OCI-LY3 (cell line): ENCODE results near the gene GDPGP1.

Source experiments
- H2AFZ ChIP-seq: fragments of 200-600, 300-600 bp; shearing (Covaris generic); 2 replicates; pipeline ENCODE4 v1.6.0; 2014; ENCODE audit warnings: antibody characterized with exemption, low read depth, low read length
- H3K27ac ChIP-seq: fragments of 200-600, 300-600 bp; sonication (generic); 2 replicates; pipeline ENCODE4 v1.5.1; 2014; ENCODE audit warnings: mild to moderate bottlenecking, low read length, moderate library complexity, mixed read lengths
- H3K27me3 ChIP-seq: fragments of 200-600, 300-600 bp; sonication (generic); 2 replicates; pipeline ENCODE4 v1.6.1; 2014; ENCODE audit warnings: low read depth, low read length, mixed read lengths
- H3K36me3 ChIP-seq: fragments of 200-600, 300-600 bp; sonication (generic); replicated peaks from 2 replicates; pipeline ENCODE3; 2014; ENCODE audit warnings: low read depth, low read length, mixed read lengths
- H3K4me1 ChIP-seq: fragments of 300-600, 200-600 bp; sonication (generic); 2 replicates; pipeline ENCODE4 v1.6.1; 2014; ENCODE audit warnings: low read length, mixed read lengths
- H3K4me2 ChIP-seq: fragments of 200-600, 300-600 bp; sonication (generic); 2 replicates; pipeline ENCODE4 v1.6.1; 2014; ENCODE audit warnings: low read length, mixed read lengths
- H3K4me3 ChIP-seq: fragments of 300-600, 200-600 bp; sonication (generic); 2 replicates; pipeline ENCODE4 v1.5.1; 2014; ENCODE audit warnings: antibody characterized with exemption, mild to moderate bottlenecking, low read length, moderate library complexity
- H3K79me2 ChIP-seq: fragments of 300-600, 200-600 bp; shearing (Covaris generic); 2 replicates; pipeline ENCODE4 v1.6.1; 2014; ENCODE audit warnings: mild to moderate bottlenecking, low read length, mixed read lengths
- H3K9ac ChIP-seq: fragments of 300-600, 200-600 bp; shearing (Covaris generic); 2 replicates; pipeline ENCODE4 v1.6.0; 2014; ENCODE audit warnings: mild to moderate bottlenecking, low read length, moderate library complexity
- H3K9me3 ChIP-seq: fragments of 200-600, 300-600 bp; shearing (Covaris generic); 2 replicates; pipeline ENCODE4 v1.6.1; 2014; ENCODE audit warnings: low read length, mixed read lengths; ENCODE audit not compliant: insufficient read depth
- H4K20me1 ChIP-seq: fragments of 200-600, 300-600 bp; sonication (generic); 2 replicates; pipeline ENCODE4 v1.6.1; 2016; ENCODE audit warnings: low read length, mixed read lengths; ENCODE audit not compliant: insufficient read depth
- EZH2phosphoT487 ChIP-seq: fragments of 200-600 bp; shearing (Covaris generic); IDR thresholded peaks from 2 replicates; pipeline ENCODE4 v1.6.1; 2018; ENCODE audit warnings: antibody characterized with exemption, mixed run types, low read depth
- TF ChIP-seq, protein P1 (sequence below): fragments of 200-600, 300-600 bp; sonication (generic); IDR thresholded peaks from 2 replicates; pipeline ENCODE4 v1.5.1; 2014; ENCODE audit warnings: antibody characterized with exemption, low read length, low read depth

GDPGP1 gene

GRCh38 chr15:90222547-90222946, 11.5 kb upstream of the GDPGP1 start:
- no peaks in the 10 kb centered on the region for H3K79me2 ChIP-seq
- no peaks in the 10 kb centered on the region for H4K20me1 ChIP-seq
- H3K36me3 ChIP-seq = peaks cover 4% of the 10 kb centered on the region
- no peak overlapping the region for H2AFZ ChIP-seq
- H3K4me2 ChIP-seq = no peak overlapping the region
- no peak overlapping the region for H3K27ac ChIP-seq
- TF ChIP-seq, protein P1, sequence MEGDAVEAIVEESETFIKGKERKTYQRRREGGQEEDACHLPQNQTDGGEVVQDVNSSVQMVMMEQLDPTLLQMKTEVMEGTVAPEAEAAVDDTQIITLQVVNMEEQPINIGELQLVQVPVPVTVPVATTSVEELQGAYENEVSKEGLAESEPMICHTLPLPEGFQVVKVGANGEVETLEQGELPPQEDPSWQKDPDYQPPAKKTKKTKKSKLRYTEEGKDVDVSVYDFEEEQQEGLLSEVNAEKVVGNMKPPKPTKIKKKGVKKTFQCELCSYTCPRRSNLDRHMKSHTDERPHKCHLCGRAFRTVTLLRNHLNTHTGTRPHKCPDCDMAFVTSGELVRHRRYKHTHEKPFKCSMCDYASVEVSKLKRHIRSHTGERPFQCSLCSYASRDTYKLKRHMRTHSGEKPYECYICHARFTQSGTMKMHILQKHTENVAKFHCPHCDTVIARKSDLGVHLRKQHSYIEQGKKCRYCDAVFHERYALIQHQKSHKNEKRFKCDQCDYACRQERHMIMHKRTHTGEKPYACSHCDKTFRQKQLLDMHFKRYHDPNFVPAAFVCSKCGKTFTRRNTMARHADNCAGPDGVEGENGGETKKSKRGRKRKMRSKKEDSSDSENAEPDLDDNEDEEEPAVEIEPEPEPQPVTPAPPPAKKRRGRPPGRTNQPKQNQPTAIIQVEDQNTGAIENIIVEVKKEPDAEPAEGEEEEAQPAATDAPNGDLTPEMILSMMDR = no peak
- TF ChIP-seq EZH2phosphoT487 = no peak
- H3K9ac ChIP-seq = no peak overlapping the region
- no peaks in the 10 kb centered on the region for H3K4me1 ChIP-seq
- H3K9me3 ChIP-seq = no peaks in the 10 kb centered on the region
- no peak overlapping the region for H3K4me3 ChIP-seq
- no peaks in the 10 kb centered on the region for H3K27me3 ChIP-seq

DNA sequence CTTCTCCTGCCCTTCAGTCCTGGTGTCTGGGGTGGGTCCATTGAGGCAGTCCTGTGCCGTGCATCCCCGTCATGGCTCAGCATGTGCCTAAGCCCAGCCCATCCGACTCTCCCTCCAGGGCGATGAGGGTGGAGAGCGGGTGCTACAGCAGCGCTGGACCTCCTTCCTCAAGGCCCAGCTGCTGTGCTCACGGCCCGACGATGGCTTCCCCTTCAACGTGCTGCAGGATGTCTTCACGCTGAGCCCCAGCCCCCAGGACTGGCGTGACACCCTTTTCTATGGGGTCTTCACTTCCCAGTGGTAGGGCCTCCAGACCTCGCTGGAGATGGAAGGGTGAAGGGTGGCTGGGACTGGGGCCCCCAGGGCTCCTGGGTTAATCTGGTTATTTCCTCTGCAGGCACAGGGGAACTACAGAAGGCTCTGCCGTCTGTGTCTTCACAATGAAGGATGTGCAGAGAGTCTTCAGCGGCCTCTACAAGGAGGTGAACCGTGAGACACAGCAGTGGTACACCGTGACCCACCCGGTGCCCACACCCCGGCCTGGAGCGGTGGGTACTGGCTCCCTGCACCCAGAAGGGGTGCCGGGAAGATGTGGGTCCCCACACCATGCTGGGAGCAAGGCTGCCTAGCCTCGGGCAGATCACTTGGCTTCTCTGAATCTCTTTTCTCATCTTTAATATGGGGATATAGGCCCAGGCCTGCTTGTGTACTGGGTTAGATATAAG, 10.4 kb upstream of the GDPGP1 start:
- no peaks in the 10 kb centered on the region for H4K20me1 ChIP-seq
- peaks cover 9% of the 10 kb centered on the region for H3K36me3 ChIP-seq
- no peak overlapping the region for H3K9ac ChIP-seq

DNA sequence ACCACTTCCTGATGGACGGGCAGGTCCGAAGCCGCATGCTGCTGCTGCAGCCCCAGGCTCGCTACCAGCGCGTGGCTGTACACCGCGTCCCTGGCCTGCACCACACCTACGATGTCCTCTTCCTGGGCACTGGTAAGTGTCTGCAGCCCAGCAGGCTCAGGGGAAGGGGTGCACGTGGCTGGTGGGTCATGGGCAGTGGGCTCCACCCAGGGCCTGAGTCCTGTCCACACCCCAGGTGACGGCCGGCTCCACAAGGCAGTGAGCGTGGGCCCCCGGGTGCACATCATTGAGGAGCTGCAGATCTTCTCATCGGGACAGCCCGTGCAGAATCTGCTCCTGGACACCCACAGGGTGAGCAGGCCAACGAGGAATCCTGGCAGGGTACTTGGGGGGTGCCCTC, 9.0 kb upstream of the GDPGP1 start:
- Histone ChIP-seq H3K9me3 (no peaks in the 10 kb centered on the region), H3K36me3 (peaks cover 19% of the 10 kb centered on the region), H2AFZ (no peak overlapping the region), H4K20me1 (no peaks in the 10 kb centered on the region), H3K9ac (no peak overlapping the region), H3K4me1 (no peaks in the 10 kb centered on the region), H3K4me3 (no peak overlapping the region), H3K27me3 (no peaks in the 10 kb centered on the region), H3K79me2 (no peaks in the 10 kb centered on the region), H3K4me2 (no peak overlapping the region), H3K27ac (no peak overlapping the region)
- TF ChIP-seq, protein P1 = no peak
- TF ChIP-seq EZH2phosphoT487 = no peak

More for the DNA sequence above, 10.4 kb upstream of the GDPGP1 start:
- H3K9me3 ChIP-seq = no peaks in the 10 kb centered on the region
- no peak overlapping the region for H3K4me3 ChIP-seq
- no peak overlapping the region for H3K27ac ChIP-seq
- no peaks in the 10 kb centered on the region for H3K79me2 ChIP-seq
- TF ChIP-seq EZH2phosphoT487 = no peak
- TF ChIP-seq, protein P1 = no peak
- no peak overlapping the region for H3K4me2 ChIP-seq
- H3K4me1 ChIP-seq = no peaks in the 10 kb centered on the region
- no peak overlapping the region for H2AFZ ChIP-seq
- no peaks in the 10 kb centered on the region for H3K27me3 ChIP-seq

DNA sequence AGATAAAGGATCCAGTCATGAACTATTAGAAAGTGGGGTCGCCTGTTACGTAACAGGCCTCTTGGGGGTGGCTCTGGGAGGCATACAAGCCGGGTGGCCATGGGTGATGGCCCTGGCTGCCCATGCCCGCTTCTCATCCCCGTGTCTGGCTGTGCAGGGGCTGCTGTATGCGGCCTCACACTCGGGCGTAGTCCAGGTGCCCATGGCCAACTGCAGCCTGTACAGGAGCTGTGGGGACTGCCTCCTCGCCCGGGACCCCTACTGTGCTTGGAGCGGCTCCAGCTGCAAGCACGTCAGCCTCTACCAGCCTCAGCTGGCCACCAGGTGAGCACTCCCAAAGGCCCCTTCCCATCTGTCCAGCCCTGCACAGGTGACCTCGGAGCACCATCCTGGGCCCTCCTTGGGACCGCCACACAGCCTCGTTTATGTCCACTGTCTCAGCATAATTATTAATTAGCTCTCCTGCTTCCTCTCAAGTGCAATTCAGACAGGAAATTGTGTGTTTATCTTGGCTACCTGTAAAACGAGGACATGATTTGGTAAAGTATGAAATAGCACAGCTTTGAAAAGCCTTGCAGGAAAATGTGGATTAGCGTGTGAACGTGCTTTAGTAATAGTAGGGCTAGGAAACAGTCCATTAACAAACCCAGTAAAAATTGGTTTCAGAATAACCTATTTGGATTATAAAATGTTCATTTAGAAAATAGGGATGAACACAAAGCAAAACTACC, 8.3 kb upstream of the GDPGP1 start:
- Histone ChIP-seq H3K27ac (no peak overlapping the region), H2AFZ (no peak overlapping the region), H3K9me3 (no peaks in the 10 kb centered on the region), H3K27me3 (no peaks in the 10 kb centered on the region), H3K79me2 (no peaks in the 10 kb centered on the region), H3K4me1 (no peaks in the 10 kb centered on the region), H4K20me1 (no peaks in the 10 kb centered on the region), H3K36me3 (peaks cover 19% of the 10 kb centered on the region), H3K4me3 (no peak overlapping the region), H3K9ac (no peak overlapping the region), H3K4me2 (no peak overlapping the region)
- TF ChIP-seq EZH2phosphoT487 = no peak
- TF ChIP-seq, protein P1 = no peak
